Mesenchymal stem cell (in vitro differentiated cells and primary cell): ENCODE data around the gene ESPL1.

ENCODE experiments used
- DNase-seq: peaks from one replicate; pipeline ENCODE4 v3.0.0-alpha.2; 2013
- H2AFZ ChIP-seq: one replicate; pipeline ENCODE4 v1.6.1; 2013; ENCODE audit warnings: low read depth, mild to moderate bottlenecking, control low read depth, inconsistent platforms, low read length, moderate library complexity
- H2AK5ac ChIP-seq: 2 replicates; pipeline ENCODE4 v1.6.1; 2013; ENCODE audit warnings: low read length, moderate library complexity, mild to moderate bottlenecking, inconsistent platforms; ENCODE audit not compliant: severe bottlenecking
- H2BK120ac ChIP-seq: one replicate; pipeline ENCODE4 v1.6.1; 2013; ENCODE audit warnings: low read depth, mild to moderate bottlenecking, inconsistent platforms, low read length, moderate library complexity
- H2BK12ac ChIP-seq, 2 experiments: one replicate each; pipeline ENCODE4 v1.6.1; 2013; ENCODE audit warnings: inconsistent platforms in 2 of 2, low read length in 2 of 2, mild to moderate bottlenecking in 2 of 2, moderate library complexity in 2 of 2, control low read depth in 1 of 2
- H2BK15ac ChIP-seq: one replicate; pipeline ENCODE4 v1.6.1; 2013; ENCODE audit warnings: mild to moderate bottlenecking, low read depth, inconsistent platforms; ENCODE audit not compliant: poor library complexity, severe bottlenecking
- H2BK5ac ChIP-seq: 2 replicates; pipeline ENCODE4 v1.6.1; 2013; ENCODE audit warnings: low read depth, mild to moderate bottlenecking, low read length, control low read depth, inconsistent platforms; ENCODE audit not compliant: poor library complexity, severe bottlenecking
- H3K14ac ChIP-seq, 2 experiments: one replicate each; pipeline ENCODE4 v1.6.1; 2013; ENCODE audit warnings: inconsistent platforms in 2 of 2, low read length in 2 of 2, control low read depth in 1 of 2, mild to moderate bottlenecking in 1 of 2, moderate library complexity in 1 of 2
- H3K18ac ChIP-seq, 2 experiments: one replicate each; pipeline ENCODE4 v1.6.1; 2013; ENCODE audit warnings: inconsistent platforms in 2 of 2, low read length in 2 of 2, control low read depth in 1 of 2, low read depth in 1 of 2, mild to moderate bottlenecking in 1 of 2
- H3K23ac ChIP-seq, 2 experiments: one replicate each; pipeline ENCODE4 v1.6.1; 2013; ENCODE audit warnings: inconsistent platforms in 2 of 2, low read length in 2 of 2, mild to moderate bottlenecking in 2 of 2, moderate library complexity in 2 of 2, control low read depth in 1 of 2
- H3K27ac ChIP-seq: 2 replicates; pipeline ENCODE4 v1.5.1; 2013; ENCODE audit warnings: mild to moderate bottlenecking, moderate library complexity, low read length, control low read depth, inconsistent platforms; ENCODE audit not compliant: poor library complexity, severe bottlenecking
- H3K27me3 ChIP-seq, 2 experiments: 2 replicates each; pipeline versions ENCODE4 v1.6.1 to v1.7.0; 2013; ENCODE audit warnings: low read length in 2 of 2, mild to moderate bottlenecking in 2 of 2, moderate library complexity in 2 of 2, control low read depth in 1 of 2, inconsistent platforms in 1 of 2; ENCODE audit not compliant: control insufficient read depth in 1 of 2, insufficient read depth in 1 of 2
- H3K36me3 ChIP-seq, 2 experiments: 2 replicates each; pipeline versions ENCODE4 v1.6.1 to v1.7.0; 2013; ENCODE audit warnings: low read length in 2 of 2, control low read depth in 1 of 2, inconsistent platforms in 1 of 2, low read depth in 1 of 2, mild to moderate bottlenecking in 1 of 2; ENCODE audit not compliant: insufficient read depth in 2 of 2, control insufficient read depth in 1 of 2
- H3K4ac ChIP-seq, 2 experiments: one replicate each; pipeline ENCODE4 v1.6.1; 2013; ENCODE audit warnings: inconsistent platforms in 2 of 2, low read length in 2 of 2, mild to moderate bottlenecking in 2 of 2, moderate library complexity in 2 of 2, control low read depth in 1 of 2, low read depth in 1 of 2
- H3K4me1 ChIP-seq: 2 replicates; pipeline ENCODE4 v1.6.1; 2013; ENCODE audit warnings: low read depth, low read length, control low read depth; ENCODE audit not compliant: control insufficient read depth, insufficient read depth
- H3K4me2 ChIP-seq: 2 replicates; pipeline ENCODE4 v1.6.1; 2013; ENCODE audit warnings: low read length, mild to moderate bottlenecking, inconsistent platforms; ENCODE audit not compliant: poor library complexity, severe bottlenecking
- H3K4me3 ChIP-seq, 2 experiments: 2 replicates each; pipeline versions ENCODE4 v1.5.1 to v1.7.0; 2013; ENCODE audit warnings: low read length in 2 of 2, mild to moderate bottlenecking in 2 of 2, control low read depth in 1 of 2, low read depth in 1 of 2; ENCODE audit not compliant: insufficient read depth in 1 of 2
- H3K79me1 ChIP-seq: replicated peaks from 2 replicates; pipeline ENCODE4 v1.6.1; 2013; ENCODE audit warnings: mild to moderate bottlenecking, control low read depth, low read length, inconsistent platforms; ENCODE audit not compliant: poor library complexity, severe bottlenecking
- H3K9ac ChIP-seq: 2 replicates; pipeline ENCODE4 v1.7.0; 2013; ENCODE audit warnings: mild to moderate bottlenecking, low read length, moderate library complexity
- H3K9me3 ChIP-seq: 2 replicates; pipeline ENCODE4 v1.7.0; 2013; ENCODE audit warnings: mild to moderate bottlenecking, low read length; ENCODE audit not compliant: control insufficient read depth
- H4K8ac ChIP-seq: one replicate; pipeline ENCODE4 v1.6.1; 2013; ENCODE audit warnings: inconsistent platforms, mild to moderate bottlenecking, low read length, moderate library complexity
- H4K91ac ChIP-seq: one replicate; pipeline ENCODE4 v1.6.1; 2013; ENCODE audit warnings: mild to moderate bottlenecking, low read length, inconsistent platforms
- WGBS: methylation state at CpG from one replicate; pipeline ENCODE4 v1.1.7; 2013; ENCODE audit warnings: mixed read lengths; 5-methylcytosine and 5-hydroxymethylcytosine counted together

The ESPL1 gene

DNA sequence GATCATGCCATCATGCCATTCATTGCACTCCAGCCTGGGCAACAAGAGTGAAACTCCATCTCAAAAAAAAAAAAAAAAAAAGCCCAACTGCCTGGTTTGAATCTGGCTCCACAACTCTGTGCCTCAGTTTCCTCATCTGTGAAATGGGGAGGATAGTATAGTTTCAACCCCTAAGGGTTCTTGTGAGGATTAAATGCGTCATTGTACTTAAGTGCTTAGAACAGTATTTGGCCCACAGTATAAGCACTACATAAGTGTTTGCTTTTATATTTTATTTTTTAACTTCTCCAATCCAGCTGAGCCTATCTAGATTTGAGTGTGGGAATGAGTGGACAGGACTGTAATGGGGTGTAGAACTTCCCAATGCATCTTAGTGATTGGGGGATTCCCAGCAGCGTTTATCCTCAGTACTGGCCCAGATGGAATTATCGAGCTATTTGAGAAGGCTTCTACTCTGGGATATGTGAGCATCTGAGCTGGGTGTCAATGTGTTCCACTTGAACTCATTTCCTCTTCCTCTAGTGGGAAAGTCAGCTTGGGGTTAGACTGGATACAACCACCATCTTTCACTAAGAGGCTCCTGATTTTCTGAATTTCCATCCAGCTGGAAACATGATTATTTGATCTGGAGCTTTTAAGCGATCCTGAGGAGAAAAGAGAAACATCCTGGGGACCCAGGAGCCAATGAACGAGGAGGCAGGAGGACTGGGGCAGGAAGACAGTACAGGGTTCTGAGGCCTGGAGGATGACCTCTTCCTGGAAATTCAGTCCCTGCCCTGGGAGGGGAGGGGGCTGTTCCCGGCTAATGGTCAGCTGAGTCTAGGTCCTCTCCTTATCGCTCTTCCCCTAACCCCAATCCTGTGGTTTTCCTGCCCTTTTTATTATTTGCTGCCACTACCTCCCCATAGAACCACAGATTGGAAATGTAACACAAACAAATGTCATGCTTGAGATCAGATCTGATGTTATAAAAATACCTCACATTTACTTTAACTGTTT lies 9.3 kb upstream of the ESPL1 start:
- peaks cover 1% of the 10 kb centered on the region for H3K4me1 ChIP-seq
- no peak overlapping the region for H3K4me3 ChIP-seq
- H2BK15ac ChIP-seq: no peak overlapping the region
- no peak overlapping the region for H3K18ac ChIP-seq
- H3K36me3 ChIP-seq: peaks cover 10 to 19% of the 10 kb centered on the region in 2 experiments
- H2BK120ac ChIP-seq: no peak overlapping the region
- H3K14ac ChIP-seq: no peak overlapping the region
- no peak overlapping the region for H3K27ac ChIP-seq
- no peak overlapping the region for H3K23ac ChIP-seq
- H3K9ac ChIP-seq: no peak overlapping the region
- H3K27me3 ChIP-seq: no peaks in the 10 kb centered on the region
- no peak overlapping the region for H3K4me2 ChIP-seq
- peak; percentile 50 for DNase-seq
- no peak overlapping the region for H3K4ac ChIP-seq
- H2BK12ac ChIP-seq: no peak overlapping the region
- H4K91ac ChIP-seq: no peak overlapping the region
- no peak overlapping the region for H4K8ac ChIP-seq
- no peak overlapping the region for H2AK5ac ChIP-seq
- no peak overlapping the region for H2BK5ac ChIP-seq
- WGBS: 67% methylated on average over 5 of the region's 7 CpGs
- peaks cover 11% of the 10 kb centered on the region for H3K79me1 ChIP-seq
- no peak overlapping the region for H2AFZ ChIP-seq
- H3K9me3 ChIP-seq: no peaks in the 10 kb centered on the region

DNA sequence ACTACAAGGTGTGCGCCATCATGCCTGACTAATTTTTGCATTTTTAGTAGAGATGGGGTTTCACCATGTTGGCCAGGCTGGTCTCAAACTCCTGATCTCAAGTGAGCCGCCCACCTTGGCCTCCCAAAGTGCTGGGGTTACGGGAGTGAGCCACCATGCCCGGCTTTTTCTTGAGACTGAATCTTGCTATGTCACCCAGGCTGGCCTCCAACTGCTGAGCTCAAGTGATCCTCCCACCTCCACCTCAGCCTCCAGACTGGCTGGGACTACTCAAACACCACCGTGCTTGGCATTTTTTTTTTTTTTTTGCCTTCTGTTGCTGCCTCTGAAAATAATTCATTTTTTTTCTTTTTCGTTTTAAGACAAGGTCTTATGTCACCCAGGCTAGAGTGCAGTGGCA lies 8.2 kb upstream of the ESPL1 start:
- H3K79me1 ChIP-seq: peaks cover 4% of the 10 kb centered on the region
- no peak overlapping the region for H3K14ac ChIP-seq
- H3K4me2 ChIP-seq: no peak overlapping the region
- no peak overlapping the region for H4K91ac ChIP-seq
- H4K8ac ChIP-seq: no peak overlapping the region
- no peak overlapping the region for H3K27ac ChIP-seq
- no peaks in the 10 kb centered on the region for H3K27me3 ChIP-seq
- 96% methylated on average over 6 of the region's 6 CpGs for WGBS
- no peaks in the 10 kb centered on the region for H3K9me3 ChIP-seq
- no peak overlapping the region for H2BK120ac ChIP-seq
- no peak overlapping the region for H3K18ac ChIP-seq
- H3K23ac ChIP-seq: no peak overlapping the region
- H3K36me3 ChIP-seq: peaks cover 5 to 10% of the 10 kb centered on the region in 2 experiments
- no peak overlapping the region for H2BK12ac ChIP-seq
- H3K9ac ChIP-seq: no peak overlapping the region
- H2BK5ac ChIP-seq: no peak overlapping the region
- H3K4me1 ChIP-seq: no peaks in the 10 kb centered on the region
- no peak for DNase-seq
- H3K4ac ChIP-seq: no peak overlapping the region
- H2AFZ ChIP-seq: no peak overlapping the region
- H3K4me3 ChIP-seq: no peak overlapping the region
- H2AK5ac ChIP-seq: no peak overlapping the region
- no peak overlapping the region for H2BK15ac ChIP-seq

DNA sequence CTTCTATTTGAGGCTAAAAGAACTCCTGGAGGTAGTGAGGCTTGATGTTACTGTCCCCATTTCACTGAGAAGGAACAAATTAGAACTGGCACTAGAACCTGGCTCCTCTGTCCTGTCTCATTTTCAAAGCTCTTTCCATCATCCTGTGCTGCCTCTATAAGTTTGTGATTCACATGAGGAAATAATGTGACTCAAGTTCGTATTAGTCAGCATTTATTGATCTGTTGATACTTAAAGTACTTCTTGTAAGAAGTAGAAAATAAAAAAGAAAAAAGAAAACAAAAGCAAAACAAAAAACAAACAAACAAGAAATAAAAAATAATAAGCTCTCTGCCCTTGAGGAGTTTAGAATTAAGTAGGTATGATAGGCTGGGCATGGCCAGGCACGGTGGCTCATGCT lies 2.3 kb upstream of the ESPL1 start:
- H3K9ac ChIP-seq: no peak overlapping the region
- H2BK120ac ChIP-seq: no peak overlapping the region
- no peak overlapping the region for H3K18ac ChIP-seq
- H3K36me3 ChIP-seq: no peaks in the 10 kb centered on the region
- no peak overlapping the region for H3K4me2 ChIP-seq
- H3K23ac ChIP-seq: no peak overlapping the region
- H2BK12ac ChIP-seq: no peak overlapping the region
- peaks cover 9% of the 10 kb centered on the region for H3K4me1 ChIP-seq
- H2BK15ac ChIP-seq: no peak overlapping the region
- H4K91ac ChIP-seq: no peak overlapping the region
- 92% methylated on average over 1 of the region's 2 CpGs for WGBS
- H3K27ac ChIP-seq: no peak overlapping the region
- H2BK5ac ChIP-seq: no peak overlapping the region
- H2AK5ac ChIP-seq: no peak overlapping the region
- DNase-seq: no peak
- no peaks in the 10 kb centered on the region for H3K9me3 ChIP-seq
- no peak overlapping the region for H3K4me3 ChIP-seq
- no peak overlapping the region for H2AFZ ChIP-seq
- H4K8ac ChIP-seq: no peak overlapping the region
- peaks cover 16% of the 10 kb centered on the region for H3K79me1 ChIP-seq
- H3K27me3 ChIP-seq: no peaks in the 10 kb centered on the region
- H3K4ac ChIP-seq: no peak overlapping the region
- H3K14ac ChIP-seq: no peak overlapping the region

DNA sequence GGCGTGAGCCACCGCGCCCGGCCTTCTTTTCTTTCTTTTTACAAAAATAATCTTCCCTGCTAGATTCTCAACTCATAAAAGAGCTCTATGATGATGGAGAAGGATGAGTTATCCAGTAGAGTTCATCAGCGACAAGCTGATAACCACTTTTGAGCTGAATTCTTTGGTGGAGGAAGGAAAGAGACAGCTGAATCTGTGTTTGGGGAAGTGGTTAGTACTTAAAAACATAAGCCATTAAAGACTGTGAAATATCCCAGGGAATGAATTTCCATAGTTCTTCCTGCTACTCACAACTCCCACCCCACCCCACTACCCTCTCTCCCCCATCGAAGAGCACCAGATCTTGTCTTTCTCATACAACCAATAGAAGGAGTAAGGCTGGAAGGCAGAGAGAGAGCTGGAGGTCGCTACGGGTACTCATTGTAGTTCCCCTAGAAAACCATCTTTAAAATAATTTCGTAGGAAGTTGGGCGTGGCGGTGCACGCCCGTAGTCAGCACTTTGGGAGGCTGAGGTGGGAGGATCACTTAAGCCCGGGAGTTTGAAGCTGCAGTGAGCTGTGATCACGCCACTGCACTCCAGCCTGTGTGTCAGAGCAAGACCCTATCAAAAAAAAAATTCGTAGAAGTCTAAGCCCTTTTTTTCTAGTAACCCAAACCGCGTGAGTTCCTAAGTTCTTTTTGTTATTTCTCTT lies 647 bp upstream of the ESPL1 start:
- Histone ChIP-seq H3K36me3 (no peaks in the 10 kb centered on the region), H2BK12ac (no peak overlapping the region), H4K91ac (no peak overlapping the region), H3K79me1 (peaks cover 21% of the 10 kb centered on the region), H3K4me2 (peak overlapping the region; percentile 97), H3K23ac (no peak overlapping the region), H3K9ac (peak overlapping the region; percentile 84), H2AK5ac (no peak overlapping the region), H4K8ac (peak overlapping the region; percentile 38), H2BK120ac (no peak overlapping the region), H3K27ac (no peak overlapping the region), H3K27me3 (no peaks in the 10 kb centered on the region), H3K18ac (no peak overlapping the region), H2BK15ac (no peak overlapping the region), H3K4me1 (peaks cover 12% of the 10 kb centered on the region), H2BK5ac (no peak overlapping the region), H3K4ac (no peak overlapping the region), H2AFZ (no peak overlapping the region), H3K9me3 (no peaks in the 10 kb centered on the region), H3K4me3 (peak overlapping the region in 1 of 2 experiments; percentile 90), H3K14ac (no peak overlapping the region)
- 78% methylated on average over 8 of the region's 18 CpGs for WGBS
- DNase-seq: no peak
